GM03348 (cell line): ENCODE data around the gene SP6.

Experiments used
- DNase-seq: peaks from one replicate; pipeline ENCODE4 v3.0.0; 2012; ENCODE audit warnings: low spot score

Gene SP6

DNA sequence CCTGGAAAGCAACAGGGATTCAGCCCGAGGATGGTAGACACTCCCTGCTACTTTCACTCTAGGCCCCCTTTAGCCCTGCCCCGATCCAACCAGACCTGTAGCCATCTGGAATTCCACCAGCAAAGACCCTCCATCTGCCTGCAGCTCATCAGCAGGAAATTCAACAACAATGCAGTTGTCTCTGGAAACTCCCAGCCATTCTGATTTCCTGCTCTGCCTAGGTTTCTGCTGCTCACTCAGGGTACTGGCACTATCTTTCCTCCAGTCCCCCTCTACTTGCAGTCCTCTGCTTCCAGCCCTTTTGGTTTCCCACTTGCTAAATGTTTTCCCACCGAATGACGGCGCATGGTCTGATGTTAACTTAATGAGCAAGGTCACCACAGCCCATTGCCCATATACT is 2.7 kb upstream of the SP6 start:
- no peak for DNase-seq

DNA sequence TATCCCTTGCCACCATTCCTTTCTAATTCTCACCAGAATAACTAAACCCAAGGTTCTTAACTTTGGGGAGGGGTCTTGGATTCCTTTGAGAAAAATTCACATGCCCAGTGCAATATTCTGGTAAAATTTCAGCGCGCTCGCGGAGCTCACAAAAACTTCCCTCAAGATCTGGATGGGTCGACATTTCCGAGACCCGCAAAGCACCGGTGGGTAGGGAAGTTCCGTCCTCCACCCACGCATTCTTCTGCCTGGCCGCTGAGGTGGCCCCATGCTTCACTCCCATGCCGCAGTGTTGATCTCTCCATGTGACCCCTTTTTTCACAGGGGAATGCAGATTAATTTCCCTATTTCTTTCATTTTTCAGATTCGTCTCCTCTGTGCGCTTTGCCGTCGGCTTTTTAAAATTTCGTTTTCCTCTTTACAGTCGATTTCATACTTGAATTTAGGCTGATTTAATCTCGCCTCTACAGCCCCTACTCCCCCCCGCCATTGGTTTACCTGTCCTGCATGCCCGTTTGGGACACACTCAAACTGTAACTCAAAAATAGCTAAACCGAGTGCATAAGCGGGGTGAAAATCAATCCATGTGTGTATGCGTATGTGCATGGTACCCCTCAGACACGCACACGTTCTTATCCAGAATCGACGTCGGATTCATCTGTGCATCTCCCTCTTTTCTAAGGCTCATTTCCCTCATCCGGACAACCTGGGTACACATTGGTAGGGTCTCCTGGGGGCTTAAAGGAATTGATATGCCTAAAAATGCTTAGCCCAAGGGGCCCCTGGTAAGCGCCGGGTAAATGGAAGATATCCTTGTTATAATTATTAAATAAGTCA is 1.4 kb upstream of the SP6 start:
- no peak for DNase-seq

DNA sequence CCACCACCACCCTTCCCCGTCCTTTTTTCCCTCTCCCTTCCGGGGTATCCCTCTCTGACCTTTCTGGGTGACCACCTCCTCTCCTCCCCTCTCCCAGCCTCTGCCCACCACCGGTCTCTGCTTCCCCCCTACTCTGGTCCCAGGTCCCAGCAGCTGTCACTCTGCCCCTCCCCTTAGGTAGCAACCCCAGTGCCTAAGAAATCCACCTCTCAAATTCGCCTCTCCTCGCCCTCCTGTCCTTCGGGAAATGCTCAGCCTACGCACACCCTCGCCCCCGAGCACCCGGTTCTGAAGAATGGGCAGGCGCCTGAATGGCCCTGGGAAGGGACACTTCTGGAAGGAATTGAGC is 775 bp upstream of the SP6 start:
- no peak for DNase-seq

DNA sequence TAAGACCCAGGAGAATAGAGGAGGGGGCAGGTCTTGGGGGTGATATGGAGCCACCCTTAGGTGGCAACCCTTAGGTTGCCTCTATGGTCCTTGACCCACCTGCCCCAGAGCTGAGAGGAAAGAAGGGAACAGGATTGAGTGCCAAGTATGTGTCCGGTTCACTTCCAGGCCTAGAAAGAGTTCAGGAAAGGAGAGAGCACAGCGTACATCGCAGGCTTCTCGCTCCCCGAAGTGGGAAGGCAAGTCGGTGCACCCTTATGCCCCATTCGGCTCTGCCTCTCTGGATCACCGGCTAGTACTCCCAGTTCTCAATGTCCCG is 631 bp downstream of the SP6 start:
- DNase-seq, result no peak

DNA sequence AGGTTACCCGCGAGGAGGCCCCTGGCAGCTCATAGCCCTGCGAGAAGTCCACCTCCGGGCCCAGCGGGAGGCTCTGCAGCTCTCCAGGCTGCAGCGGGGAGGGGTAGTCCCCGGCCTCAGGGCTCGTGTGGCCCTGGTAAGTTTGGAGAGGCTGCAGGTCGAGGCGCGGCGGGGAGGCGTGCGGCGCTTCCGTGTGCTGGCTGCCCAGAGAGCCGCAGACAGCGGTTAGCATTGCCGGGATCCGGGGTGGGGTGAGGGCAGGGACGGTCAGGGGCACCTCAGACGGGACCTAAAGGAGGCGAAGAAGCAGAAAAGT is 2.8 kb downstream of the SP6 start:
- no peak for DNase-seq

DNA sequence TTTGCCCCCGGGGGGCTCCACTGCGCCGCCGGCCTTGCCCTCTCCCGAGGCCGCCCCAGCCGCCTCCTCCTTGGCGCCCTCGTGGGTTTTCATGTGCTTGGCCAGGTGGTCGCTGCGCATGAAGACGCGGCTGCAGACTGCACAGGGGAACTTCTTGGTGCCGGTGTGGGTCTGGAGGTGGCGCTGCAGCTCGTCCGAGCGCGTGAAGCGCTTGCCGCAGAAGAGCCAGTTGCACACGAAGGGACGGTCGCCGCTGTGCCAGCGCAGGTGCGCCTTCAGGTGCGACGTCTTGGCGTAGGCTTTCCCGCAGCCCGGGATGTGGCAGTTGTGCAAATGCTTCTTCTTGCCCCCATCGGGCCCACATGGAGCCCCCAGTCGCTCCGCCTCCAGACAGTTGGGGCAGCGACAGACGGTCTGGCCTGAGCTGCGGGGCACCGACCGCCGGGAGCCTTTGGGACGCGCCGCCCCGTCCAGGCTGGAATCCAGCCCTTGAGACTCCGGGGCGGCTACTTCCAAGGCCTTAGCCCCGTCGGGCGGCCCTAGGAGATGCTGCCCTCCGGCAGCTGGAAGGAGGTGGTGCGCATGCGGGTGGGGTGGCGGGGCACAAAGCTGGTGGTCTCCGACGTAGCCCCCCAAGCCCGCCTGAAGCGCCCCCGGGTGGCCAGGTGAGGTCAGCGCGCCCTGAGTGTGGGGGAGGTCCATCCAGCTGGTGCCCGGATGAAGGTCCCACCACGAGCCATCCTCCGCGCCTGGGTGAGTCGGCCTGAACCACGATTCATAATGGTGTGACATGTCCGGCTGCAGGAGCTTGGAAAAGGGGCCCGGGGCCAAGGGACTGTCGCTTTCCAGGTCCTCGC is 3.4 kb downstream of the SP6 start:
- DNase-seq, result no peak

DNA sequence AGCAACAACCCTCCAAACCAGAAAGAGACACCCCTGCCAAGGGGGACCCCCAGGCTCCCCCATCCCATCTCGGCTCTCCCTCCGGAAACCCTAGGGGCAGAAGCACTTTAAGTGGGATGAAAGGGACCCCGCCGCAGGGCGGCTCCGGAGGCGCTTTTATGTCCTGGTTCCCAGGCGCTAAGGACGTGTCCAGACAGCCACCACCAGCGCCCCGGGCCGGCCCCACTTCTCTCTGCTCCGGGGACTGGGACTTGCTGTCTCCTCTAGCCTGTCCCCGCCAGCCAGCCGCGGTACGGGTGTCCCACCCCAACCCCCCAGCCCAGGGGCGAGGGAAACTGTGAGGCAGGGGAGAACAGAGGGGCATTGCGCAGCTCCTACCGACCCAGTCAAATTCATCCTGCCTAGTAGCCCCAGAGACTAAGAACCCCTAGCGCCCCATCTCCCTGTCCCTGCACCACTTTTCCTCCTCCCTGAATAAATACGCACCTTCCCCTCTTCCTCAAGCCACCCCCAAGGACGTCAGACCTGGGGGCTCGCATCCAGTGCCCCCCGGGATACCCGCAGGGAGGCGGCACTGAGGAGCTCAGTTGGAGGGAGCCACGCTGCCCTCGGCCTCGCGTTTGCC is 4.1 kb downstream of the SP6 start:
- no peak for DNase-seq

DNA sequence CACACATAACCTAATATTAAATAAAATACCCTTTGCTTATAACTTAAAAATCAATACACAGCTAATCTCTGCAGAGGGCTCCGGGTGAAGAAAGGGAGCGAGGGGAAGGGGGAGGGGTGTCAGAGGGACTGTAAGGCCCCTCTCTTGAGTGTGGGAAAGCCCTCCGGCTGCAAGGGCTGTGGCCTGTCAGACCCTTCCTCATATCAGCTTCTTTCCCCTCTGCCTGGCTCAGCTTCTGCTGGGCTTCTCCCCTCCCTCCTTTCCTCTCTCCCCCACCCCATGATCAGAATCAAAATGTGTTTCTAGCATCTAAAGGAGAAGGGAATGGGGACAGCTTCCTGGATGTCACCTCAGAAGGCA is 5.3 kb downstream of the SP6 start:
- DNase-seq, result no peak

DNA sequence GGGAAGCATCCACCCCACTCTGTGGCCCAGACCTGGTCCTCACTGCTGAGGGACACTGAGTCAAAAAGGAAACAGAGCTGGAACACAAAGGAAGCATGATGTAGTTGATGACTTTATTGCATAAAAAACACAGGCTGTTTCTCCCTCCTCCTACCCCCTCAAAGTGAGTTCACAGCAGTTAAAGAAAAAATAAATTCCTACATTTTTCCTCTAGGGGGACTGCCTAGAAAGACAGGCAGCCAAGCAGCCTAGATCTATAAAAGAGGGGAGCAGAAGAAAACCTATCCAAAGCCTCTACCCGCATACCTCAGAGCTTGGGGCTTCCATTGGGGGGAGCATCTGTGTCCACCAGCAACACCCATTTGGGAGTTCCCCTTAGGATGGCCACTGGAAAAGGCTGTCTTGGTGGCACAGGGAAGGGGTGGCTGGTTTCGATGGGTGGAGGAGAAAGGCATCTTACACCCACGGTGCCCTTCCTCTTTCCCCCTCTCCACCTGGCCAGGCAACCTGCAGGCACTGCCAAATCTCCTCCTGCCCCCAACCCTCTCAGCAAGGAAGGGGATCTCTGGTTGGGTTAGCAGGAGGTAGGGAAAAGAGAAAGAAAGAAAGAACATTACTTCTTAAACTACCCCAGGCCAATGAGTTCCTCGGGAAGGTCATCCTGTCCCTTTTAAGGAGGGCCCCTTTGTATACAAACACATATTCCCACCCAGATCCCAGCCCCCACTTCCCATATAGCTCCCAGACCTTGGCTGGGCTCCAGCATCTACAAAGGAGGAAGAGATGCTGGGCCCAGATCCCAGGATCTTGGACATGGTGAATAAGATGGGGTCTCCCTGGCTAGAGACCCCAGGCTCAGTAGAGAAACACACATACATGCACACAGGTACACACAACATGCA is 5.9 kb downstream of the SP6 start:
- peak; percentile 65 for DNase-seq

DNA sequence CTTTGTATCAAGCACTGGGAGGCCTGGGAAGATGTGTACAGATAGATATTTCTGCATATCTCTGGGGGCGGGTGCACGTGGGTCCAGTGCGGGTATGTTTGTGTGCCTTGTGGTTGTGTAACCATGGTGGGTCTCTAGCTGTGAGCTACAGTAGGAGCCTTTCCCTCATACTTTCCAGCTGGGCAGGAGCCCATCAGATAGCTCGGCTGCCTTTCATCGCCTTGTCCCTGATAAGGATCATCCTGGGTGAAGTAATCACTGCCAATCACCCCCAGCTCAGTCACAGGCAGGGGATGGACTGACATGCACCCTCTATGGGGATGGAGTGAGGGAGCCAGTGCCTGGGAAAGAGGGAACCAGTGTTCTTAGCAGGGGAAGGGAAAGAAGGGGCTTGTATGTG is 6.7 kb downstream of the SP6 start:
- no peak for DNase-seq

DNA sequence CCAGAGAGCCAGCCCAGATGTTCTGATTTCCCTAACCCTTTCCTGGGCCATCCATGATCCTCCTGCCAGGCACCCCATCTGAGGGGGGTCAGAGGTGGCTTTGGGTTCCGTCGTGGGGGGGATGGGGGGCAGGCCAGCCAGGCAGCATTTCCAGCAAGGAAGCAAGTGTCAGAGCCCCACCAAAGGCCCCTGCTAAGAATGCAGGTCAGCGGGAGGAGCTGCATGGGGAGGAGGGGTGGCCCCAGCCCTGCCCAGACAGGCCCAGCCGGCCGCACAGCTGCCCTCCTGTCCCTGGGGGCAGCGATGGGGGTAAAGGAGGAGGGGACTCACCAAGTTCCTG is 7.6 kb downstream of the SP6 start:
- DNase-seq, result no peak

DNA sequence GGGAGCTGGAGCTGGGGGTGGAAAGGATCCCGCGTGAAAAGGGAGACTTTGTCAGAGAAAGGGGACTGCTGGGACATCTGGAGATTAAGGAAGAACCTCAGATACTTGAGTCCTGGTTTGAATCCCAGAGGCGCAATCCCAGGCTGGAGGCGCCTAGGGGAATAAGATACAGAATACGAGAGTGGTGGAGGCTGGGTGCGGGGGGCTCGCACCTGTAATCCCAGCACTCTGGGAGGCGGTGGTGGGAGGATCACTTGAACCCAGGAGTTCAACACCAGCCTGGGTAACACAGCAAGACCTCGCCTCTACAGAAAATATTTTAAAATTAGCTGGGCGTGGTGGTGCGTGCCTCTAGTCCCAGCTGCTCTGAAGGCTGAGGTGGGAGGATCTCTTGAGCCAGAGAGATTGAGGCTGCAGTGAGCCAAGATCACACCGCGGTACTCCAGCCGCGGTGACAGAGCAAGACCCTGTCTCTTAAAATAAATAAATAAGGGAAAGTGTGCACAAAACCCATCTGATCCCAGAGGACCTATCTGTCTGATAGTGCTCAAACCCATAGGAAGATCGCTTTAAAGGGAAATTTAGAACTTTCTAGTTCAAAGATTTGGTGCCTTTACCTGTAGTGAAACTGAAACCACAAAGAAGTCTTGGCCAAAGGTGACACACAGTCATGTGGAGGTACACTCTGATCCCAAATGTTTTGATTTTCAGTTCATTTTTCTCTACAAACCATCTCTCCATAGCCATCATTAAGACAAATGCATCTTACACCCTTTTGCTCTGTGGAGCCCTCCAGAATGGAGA is 9.3 kb downstream of the SP6 start:
- DNase-seq, result no peak

DNA sequence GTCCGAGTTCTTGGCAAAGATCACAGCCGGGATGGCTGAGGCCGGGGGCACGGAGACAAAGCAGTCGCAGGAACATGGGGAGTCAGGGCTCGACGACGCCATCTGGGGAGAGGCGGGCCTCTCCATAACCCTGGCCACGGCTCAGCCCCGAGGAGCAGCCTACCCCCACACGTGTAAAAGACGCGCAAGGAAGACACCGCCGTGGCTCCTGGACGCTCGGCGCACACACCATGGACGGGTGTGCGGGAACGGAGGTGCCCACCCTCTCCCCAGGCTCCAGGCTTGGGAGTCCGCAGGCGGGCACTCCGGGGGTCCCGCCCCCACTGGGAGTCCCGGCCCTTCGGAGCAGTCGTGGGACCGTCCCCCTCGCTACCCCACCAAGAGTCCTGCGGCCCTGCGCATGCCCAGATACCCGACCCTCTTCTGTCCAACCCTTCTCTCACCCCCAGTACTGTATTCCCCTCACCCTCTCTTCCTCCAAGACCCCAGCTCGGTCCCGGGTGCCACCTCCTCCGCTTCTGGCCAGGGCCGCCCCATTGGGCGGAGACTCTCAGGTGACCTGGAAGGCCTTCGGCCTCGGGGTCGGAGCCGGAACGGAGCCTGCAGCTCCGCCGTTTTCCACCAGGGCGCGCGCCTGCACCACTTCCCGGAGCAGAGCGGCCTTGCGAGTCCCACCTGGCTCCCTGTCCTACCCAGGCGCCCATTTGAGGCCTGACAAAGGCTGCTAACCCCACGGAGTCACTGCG is 10.0 kb downstream of the SP6 start, which contains the start of gene SCRN2:
Gene SCRN2 (minus strand): TSS at position 532 of the 746 bp plus-strand sequence. CDS start 430 bp downstream, at position 102.
- DNase-seq, result peak; percentile 92

DNA sequence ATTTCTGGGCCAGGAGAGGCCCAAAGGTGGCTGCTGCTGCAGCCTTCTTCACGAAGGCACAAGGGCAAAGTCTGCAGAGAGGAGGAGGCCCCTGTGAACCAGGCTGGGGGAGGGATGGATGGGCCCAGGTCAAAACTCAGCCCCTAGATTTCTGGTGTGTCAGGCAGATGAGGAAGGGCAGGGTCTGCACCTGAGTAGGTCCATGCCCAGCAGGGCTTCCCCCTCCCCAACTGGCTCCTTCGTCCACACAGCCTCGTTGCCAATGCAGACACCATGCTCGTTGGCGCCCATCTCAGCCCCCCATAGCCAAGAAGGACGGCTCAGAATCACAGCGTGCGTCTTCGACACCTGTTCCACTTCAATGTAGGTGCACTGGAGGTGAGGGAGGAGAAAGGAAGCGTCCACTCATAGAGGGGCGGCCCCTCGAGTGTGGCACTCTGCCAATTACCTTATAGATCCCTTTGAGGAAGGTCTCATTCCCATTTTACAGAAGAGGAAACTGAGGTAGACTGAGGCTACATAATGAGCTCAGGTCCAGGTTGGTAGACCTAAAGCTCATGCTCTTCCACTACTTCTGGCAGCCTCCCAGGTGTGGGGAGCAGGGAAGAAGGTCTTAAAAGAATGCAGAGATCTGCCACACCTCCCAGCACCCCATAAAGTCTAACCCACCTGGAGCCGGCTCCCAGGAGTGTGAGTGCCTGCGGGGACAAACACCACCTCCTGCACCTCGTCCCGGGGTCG is 10.8 kb downstream of the SP6 start:
- DNase-seq, result no peak

DNA sequence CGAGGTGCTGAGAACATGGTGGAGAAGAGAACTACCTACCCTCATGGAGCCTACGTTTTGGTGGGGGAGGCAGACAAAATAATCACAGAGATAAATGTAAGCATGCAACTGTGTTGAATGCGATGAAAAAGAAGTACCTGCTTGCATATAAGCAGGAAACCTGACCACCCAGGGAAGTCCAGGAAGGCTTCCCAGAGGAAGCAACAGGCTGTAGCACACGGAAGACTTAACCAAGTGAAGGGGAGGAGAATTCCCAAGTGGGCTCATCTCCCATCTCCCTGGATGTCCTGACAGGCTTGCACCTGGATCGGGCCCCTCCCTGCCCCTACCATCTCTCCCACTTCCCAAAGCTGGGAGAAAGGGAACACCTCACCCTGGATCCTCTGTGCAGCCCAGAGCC is 11.9 kb downstream of the SP6 start:
- DNase-seq, result no peak

DNA sequence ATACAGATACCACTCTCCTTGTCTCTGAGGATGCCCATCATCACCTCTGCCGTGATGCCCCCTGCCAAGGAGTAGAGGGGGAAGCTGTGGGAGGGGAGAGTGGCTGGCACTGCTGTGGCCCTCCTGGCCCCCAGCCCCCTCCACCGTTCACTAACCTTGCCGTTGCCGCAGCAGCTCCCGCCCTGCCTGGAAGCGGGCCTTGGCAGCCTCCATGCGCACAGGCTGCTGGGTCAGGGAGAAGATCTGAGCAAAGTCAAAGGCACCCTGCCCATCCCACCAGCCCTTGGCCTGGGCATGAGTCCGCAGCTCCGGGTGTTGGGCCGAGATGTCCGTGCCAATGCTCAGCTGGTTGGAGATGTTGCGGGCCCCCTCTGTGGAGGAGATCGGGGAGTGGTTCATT is 12.3 kb downstream of the SP6 start:
- no peak for DNase-seq

DNA sequence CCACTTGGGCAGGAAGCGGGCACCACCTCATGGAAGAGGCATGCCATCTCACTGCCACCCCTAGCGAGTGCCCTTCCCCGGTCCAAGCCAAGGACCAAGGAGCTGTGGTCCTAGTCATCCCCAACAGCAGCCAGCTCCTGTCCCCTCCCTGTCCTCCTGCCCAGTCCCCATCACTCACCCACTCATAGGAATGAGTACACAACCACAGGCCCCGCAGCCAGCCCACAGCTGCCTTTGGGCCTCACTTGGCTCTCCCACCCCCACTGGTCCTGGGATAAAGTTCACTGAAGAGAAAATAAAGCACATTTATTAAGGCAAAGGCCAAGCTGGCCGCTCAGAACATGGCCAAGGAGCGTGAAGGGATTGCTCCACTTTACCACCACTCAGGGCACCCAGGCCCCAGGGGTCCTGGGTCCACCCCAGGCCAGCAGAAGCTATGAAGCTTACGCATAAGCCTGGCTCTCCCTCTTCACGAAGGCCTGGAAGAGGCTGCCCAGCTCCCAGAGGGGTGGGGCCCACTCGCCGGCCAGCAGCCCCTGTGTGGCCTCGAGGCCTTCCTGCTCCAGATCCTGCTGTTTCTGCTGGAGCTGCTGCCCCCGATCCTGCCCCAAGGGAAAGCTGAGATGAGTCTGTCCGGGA is 13.4 kb downstream of the SP6 start:
- DNase-seq, result no peak

DNA sequence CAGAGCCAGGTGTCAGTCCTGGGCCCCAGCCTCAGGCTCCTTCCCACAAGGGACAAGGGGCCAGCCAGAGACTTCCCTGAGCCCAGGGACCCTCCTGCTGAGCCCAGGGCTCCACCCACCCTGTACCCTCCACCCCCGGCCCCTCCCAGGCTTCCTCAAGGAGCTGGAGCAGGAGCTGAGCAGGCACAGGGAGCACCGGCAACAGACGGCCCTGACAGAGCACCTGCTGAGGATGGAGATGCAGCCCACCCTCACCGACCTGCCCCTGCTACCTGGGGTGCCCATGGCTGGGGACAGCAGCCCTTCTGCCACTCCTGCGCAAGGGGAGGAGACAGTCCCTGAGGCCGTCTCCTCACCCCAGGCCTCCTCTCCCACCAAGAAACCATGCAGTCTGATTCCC is 14.4 kb downstream of the SP6 start:
- no peak for DNase-seq

DNA sequence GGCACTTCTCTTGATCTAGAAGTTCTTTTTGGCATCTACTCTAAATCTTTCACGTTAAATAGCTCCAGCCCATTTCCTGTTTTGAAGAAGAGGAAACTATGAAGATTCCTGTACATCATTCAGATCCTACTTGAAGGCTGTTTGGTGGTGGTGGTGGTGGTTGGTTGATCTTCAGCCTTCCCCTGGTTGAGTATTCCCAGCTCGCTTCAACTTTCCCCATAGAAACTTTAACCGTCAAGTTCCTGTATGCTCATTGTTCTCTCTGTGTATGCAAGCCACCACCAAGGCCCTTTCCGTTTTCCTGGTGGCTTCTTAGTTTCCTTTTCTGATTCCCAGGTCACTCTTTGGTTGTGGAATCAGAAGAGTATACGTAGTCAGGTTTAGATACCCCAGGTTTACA is 16.2 kb downstream of the SP6 start:
- no peak for DNase-seq

DNA sequence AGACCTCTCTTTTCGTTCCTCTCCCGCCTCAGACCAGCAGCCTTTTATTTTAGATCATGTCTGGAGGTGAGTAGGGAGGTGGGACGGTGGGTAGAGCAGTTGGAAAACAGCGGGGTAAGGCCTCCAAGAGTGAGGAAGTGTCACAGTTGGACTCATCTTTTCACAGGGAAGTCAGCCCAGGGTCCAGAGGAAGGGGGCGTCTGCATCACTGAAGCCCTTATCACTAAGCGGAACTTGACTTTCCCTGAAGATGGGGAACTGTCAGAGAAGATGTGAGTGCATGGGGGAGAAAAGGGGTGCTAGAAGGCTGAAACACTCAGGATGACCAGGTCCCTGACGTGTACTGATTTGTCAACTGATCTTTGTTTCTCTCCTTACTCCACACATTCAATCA is 19.0 kb downstream of the SP6 start:
- no peak for DNase-seq
